ENCODE data around the gene PLXNA3. TPM values are rescaled to one million over a fixed set of nuclear protein-coding genes. Genes with fewer than 3 reads are reported as not detected.

The PLXNA3 gene
- total RNA-seq, 2 experiments from 2014 or later: 33.7 to 35.2 TPM

- Mint-ChIP-seq H3K4me1 (ENCODE audit: low read depth) (peaks cover 21% of the 10 kb centered on the region), H3K4me3 (peak overlapping the region; percentile 69), H3K27ac (peak overlapping the region; percentile 77), H3K9me3 (no peaks in the 10 kb centered on the region), H3K36me3 (peaks cover 18% of the 10 kb centered on the region), H3K27me3 (no peaks in the 10 kb centered on the region)
- ChIA-PET POLR2A (no interaction called here), CTCF (no interaction called here)
- intact Hi-C loops (cut with micrococcal nuclease): loop anchor here (2.0 to 5.0 kb wide), 4 partner anchors 20 to 644 kb away; partner anchors contain the start of genes EMD, IDH3G, RPL10 and SSR4
- DNase-seq: peak; percentile 62
Observed at GRCh38 chrX:154436374-154436982, 21.6 kb upstream of the PLXNA3 start.

GRCh38 chrX:154436983-154437752 lies 20.9 kb upstream of the PLXNA3 start, which contains the start of gene GDI1:
Gene GDI1 (plus strand): TSS chrX:154437154. CDS start chrX:154437255, 101 bp downstream.
- Mint-ChIP-seq H3K4me3 (peak within 1 kb of the TSS; percentile 82), H3K36me3 (peaks cover 22% of the 10 kb centered on the region), H3K9me3 (no peaks in the 10 kb centered on the region), H3K27ac (peak within 1 kb of the TSS; percentile 88), H3K4me1 (ENCODE audit: low read depth) (peaks cover 24% of the 10 kb centered on the region), H3K27me3 (no peaks in the 10 kb centered on the region)
- POLR2A ChIA-PET: no interaction called here
- peak; percentile 61 for DNase-seq
- intact Hi-C loops (cut with micrococcal nuclease): loop anchor here (2.0 to 5.0 kb wide), 4 partner anchors 20 to 645 kb away; partner anchors contain the start of genes EMD, IDH3G, RPL10 and SSR4
- CTCF ChIA-PET: no interaction called here

- intact Hi-C loops (cut with micrococcal nuclease): loop anchor here (2.0 to 5.0 kb wide), 4 partner anchors 19 to 646 kb away; partner anchors contain the start of genes EMD, IDH3G, RPL10 and SSR4
- DNase-seq: no peak
- Mint-ChIP-seq H3K27ac (peak overlapping the region; percentile 88), H3K27me3 (no peaks in the 10 kb centered on the region), H3K4me1 (ENCODE audit: low read depth) (peaks cover 27% of the 10 kb centered on the region), H3K36me3 (peaks cover 26% of the 10 kb centered on the region), H3K9me3 (no peaks in the 10 kb centered on the region), H3K4me3 (peak overlapping the region; percentile 82)
- ChIA-PET CTCF (no interaction called here), POLR2A (interaction anchor here (1.7 kb wide), 1 partner anchor 27 kb away, joined by 5 read pairs; the partner anchor contains the start of gene TAFAZZIN)
Observed at GRCh38 chrX:154437971-154438893, 19.8 kb upstream of the PLXNA3 start.

- Mint-ChIP-seq H3K27me3 (no peaks in the 10 kb centered on the region), H3K27ac (no peak overlapping the region), H3K4me3 (no peak overlapping the region), H3K36me3 (peaks cover 26% of the 10 kb centered on the region), H3K4me1 (ENCODE audit: low read depth) (peaks cover 27% of the 10 kb centered on the region), H3K9me3 (no peaks in the 10 kb centered on the region)
- no peak for DNase-seq
- intact Hi-C loops (cut with micrococcal nuclease): loop anchor here (5.0 kb wide), 4 partner anchors 37 to 648 kb away; partner anchors contain the start of genes EMD, IDH3G, LAGE3 and RPL10
- ChIA-PET POLR2A (no interaction called here), CTCF (no interaction called here)
Observed at GRCh38 chrX:154439841-154440240, 18.2 kb upstream of the PLXNA3 start.

- Mint-ChIP-seq H3K9me3 (no peaks in the 10 kb centered on the region), H3K27ac (peak overlapping the region; percentile 19), H3K36me3 (peaks cover 24% of the 10 kb centered on the region), H3K4me1 (ENCODE audit: low read depth) (peaks cover 27% of the 10 kb centered on the region), H3K4me3 (no peak overlapping the region), H3K27me3 (no peaks in the 10 kb centered on the region)
- ChIA-PET CTCF (no interaction called here), POLR2A (no interaction called here)
- no peak for DNase-seq
- intact Hi-C loops (cut with micrococcal nuclease): loop anchor here (5.0 kb wide), 1 partner anchor 37 kb away; the partner anchor contains the start of gene LAGE3
Observed at GRCh38 chrX:154440623-154441357, 17.3 kb upstream of the PLXNA3 start.

GRCh38 chrX:154441564-154441963 lies 16.5 kb upstream of the PLXNA3 start:
- Mint-ChIP-seq H3K27ac (peak overlapping the region; percentile 5), H3K27me3 (no peaks in the 10 kb centered on the region), H3K9me3 (no peaks in the 10 kb centered on the region), H3K4me1 (ENCODE audit: low read depth) (peaks cover 28% of the 10 kb centered on the region), H3K36me3 (peaks cover 21% of the 10 kb centered on the region), H3K4me3 (no peak overlapping the region)
- intact Hi-C loops (cut with micrococcal nuclease): loop anchor here (5.0 kb wide), 1 partner anchor 36 kb away; the partner anchor contains the start of gene LAGE3
- ChIA-PET CTCF (no interaction called here), POLR2A (no interaction called here)
- no peak for DNase-seq

GRCh38 chrX:154441984-154442707 lies 15.9 kb upstream of the PLXNA3 start:
- ChIA-PET POLR2A (interaction anchor here (1.5 kb wide), 1 partner anchor 44 kb away, joined by 3 read pairs; the partner anchor contains the start of gene RPL10), CTCF (no interaction called here)
- no peak for DNase-seq
- no peaks in the 10 kb centered on the region for H3K27me3 Mint-ChIP-seq
- H3K27ac Mint-ChIP-seq: peak overlapping the region; percentile 38
- no peak overlapping the region for H3K4me3 Mint-ChIP-seq
- H3K36me3 Mint-ChIP-seq: peaks cover 24% of the 10 kb centered on the region
- peaks cover 28% of the 10 kb centered on the region for H3K4me1 Mint-ChIP-seq (ENCODE audit: low read depth)
- intact Hi-C loops (cut with micrococcal nuclease): loop anchor here (5.0 kb wide), 1 partner anchor 35 kb away; the partner anchor contains the start of gene LAGE3
- H3K9me3 Mint-ChIP-seq: no peaks in the 10 kb centered on the region

- DNase-seq: no peak
- H3K27ac Mint-ChIP-seq: no peak overlapping the region
- no peaks in the 10 kb centered on the region for H3K27me3 Mint-ChIP-seq
- no peaks in the 10 kb centered on the region for H3K9me3 Mint-ChIP-seq
- ChIA-PET POLR2A (interaction anchor here (0.8 to 1.5 kb wide), 3 partner anchors 14 to 46 kb away, joined by 3 read pairs; partner anchors contain the start of genes PLXNA3 and RPL10), CTCF (no interaction called here)
- peaks cover 23% of the 10 kb centered on the region for H3K4me1 Mint-ChIP-seq (ENCODE audit: low read depth)
- H3K4me3 Mint-ChIP-seq: peak overlapping the region; percentile 57
- intact Hi-C loops (cut with micrococcal nuclease): loop anchor here (5.0 kb wide), 1 partner anchor 34 kb away; the partner anchor contains the start of gene LAGE3
- H3K36me3 Mint-ChIP-seq: peaks cover 22% of the 10 kb centered on the region
Observed at GRCh38 chrX:154443479-154443910, 14.6 kb upstream of the PLXNA3 start.

GRCh38 chrX:154443992-154444754 lies 13.9 kb upstream of the PLXNA3 start, which contains the start of gene FAM50A:
Gene FAM50A (plus strand): TSS chrX:154444141. CDS start chrX:154444236, 95 bp downstream.
- Mint-ChIP-seq H3K4me1 (ENCODE audit: low read depth) (peaks cover 19% of the 10 kb centered on the region), H3K9me3 (no peaks in the 10 kb centered on the region), H3K36me3 (peaks cover 20% of the 10 kb centered on the region), H3K27me3 (no peaks in the 10 kb centered on the region), H3K27ac (no peak within 1 kb of the TSS), H3K4me3 (peak within 1 kb of the TSS; percentile 70)
- peak; percentile 78 for DNase-seq
- CTCF ChIA-PET: no interaction called here
- intact Hi-C loops (cut with micrococcal nuclease): loop anchor here (5.0 kb wide), 1 partner anchor 33 kb away; the partner anchor contains the start of gene LAGE3
- POLR2A ChIA-PET: interaction anchor here (0.8 to 1.5 kb wide), 4 partner anchors 14 to 46 kb away, joined by 3 to 4 read pairs (median 3); partner anchors contain the start of genes ATP6AP1, PLXNA3 and RPL10

All from activated CD4-positive, alpha-beta memory T cell treated with anti-CD3 and anti-CD28 coated beads for 36 hours (primary cell).